Naive thymus-derived CD4-positive, alpha-beta T cell (primary cell): Measurements from ENCODE around the gene ZNHIT2. TPM values are rescaled to one million over a fixed set of nuclear protein-coding genes. Genes with fewer than 3 reads are reported as not detected.
A peak's percentile ranks its signal among the peaks of the same experiment; 100 is the strongest.

Experiments
- ATAC-seq: fragments of 150-1000 bp; cut with Tn5 transposase; 2 replicates; pipeline ENCODE4 v1.10.0; 2021; ENCODE audit warnings: mild to moderate bottlenecking, moderate library complexity
- CTCF ChIA-PET: fragments of 350-600 bp; sonication (Branson Sonifier 250); formaldehyde crosslinking; loops from one replicate; lab custom pipeline; 2021; ENCODE audit warnings: antibody characterized with exemption; lab: Charles Lee
- POLR2A ChIA-PET: fragments of 350-600 bp; sonication (Branson Sonifier 250); formaldehyde crosslinking; loops from one replicate; lab custom pipeline; 2021; ENCODE audit warnings: antibody characterized with exemption, inconsistent platforms; lab: Charles Lee
- DNase-seq, 9 donors: peaks; one replicate each; pipeline versions ENCODE4 v3.0.0 to v3.0.0-alpha.2; 2020 to 2022; ENCODE audit warnings: mixed read lengths in 1 of 9
- H3K27ac ChIP-seq: one replicate; pipeline ENCODE4 v1.7.0; 2013; ENCODE audit warnings: mild to moderate bottlenecking, low read depth, low read length, moderate library complexity
- H3K27me3 ChIP-seq, 2 donors: one replicate each; pipeline ENCODE4 v1.7.0; 2013; ENCODE audit warnings: low read length in 2 of 2, mild to moderate bottlenecking in 2 of 2, moderate library complexity in 2 of 2; ENCODE audit not compliant: control insufficient read depth in 2 of 2, insufficient read depth in 2 of 2
- H3K36me3 ChIP-seq, 3 experiments: 1 replicate in 2 of 3; 2 replicates in 1 of 3; pipeline ENCODE4 v1.7.0; 2013; ENCODE audit warnings: low read length in 3 of 3, mild to moderate bottlenecking in 3 of 3, moderate library complexity in 1 of 3; ENCODE audit not compliant: insufficient read depth in 3 of 3, control insufficient read depth in 2 of 3
- H3K4me1 ChIP-seq, 2 donors: one replicate each; pipeline ENCODE4 v1.7.0; 2013; ENCODE audit warnings: low read length in 2 of 2, mild to moderate bottlenecking in 2 of 2, moderate library complexity in 1 of 2; ENCODE audit not compliant: control insufficient read depth in 2 of 2, insufficient read depth in 2 of 2
- H3K4me3 ChIP-seq: 2 replicates; pipeline ENCODE4 v1.7.0; 2013; ENCODE audit warnings: mild to moderate bottlenecking, low read length
- H3K9me3 ChIP-seq, 3 experiments: 1 replicate in 2 of 3; 2 replicates in 1 of 3; pipeline ENCODE4 v1.7.0; 2013; ENCODE audit warnings: low read length in 3 of 3; ENCODE audit not compliant: control insufficient read depth in 2 of 3
- H3K27ac Mint-ChIP-seq, 9 donors: one replicate each; pipeline ENCODE4 v1.8.0; 2020 to 2022; ENCODE audit warnings: mixed read lengths in 9 of 9, mild to moderate bottlenecking in 8 of 9, moderate library complexity in 5 of 9, inconsistent platforms in 2 of 9
- H3K27me3 Mint-ChIP-seq, 5 donors: one replicate each; pipeline ENCODE4 v1.8.0; 2021 to 2022; ENCODE audit warnings: mixed read lengths in 5 of 5, mild to moderate bottlenecking in 1 of 5
- H3K36me3 Mint-ChIP-seq, 5 donors: one replicate each; pipeline ENCODE4 v1.8.0; 2020 to 2022; ENCODE audit warnings: mixed read lengths in 5 of 5, mild to moderate bottlenecking in 3 of 5, inconsistent platforms in 1 of 5
- H3K4me1 Mint-ChIP-seq, 7 donors: one replicate each; pipeline ENCODE4 v1.8.0; 2020 to 2022; ENCODE audit warnings: mixed read lengths in 7 of 7, mild to moderate bottlenecking in 3 of 7, inconsistent platforms in 1 of 7
- H3K4me3 Mint-ChIP-seq, 10 donors: one replicate each; pipeline ENCODE4 v1.8.0; 2020 to 2022; ENCODE audit warnings: mild to moderate bottlenecking in 10 of 10, mixed read lengths in 10 of 10, moderate library complexity in 6 of 10, inconsistent platforms in 2 of 10
- H3K9me3 Mint-ChIP-seq, 11 donors: one replicate each; pipeline ENCODE4 v1.8.0; 2020 to 2022; ENCODE audit warnings: mixed read lengths in 11 of 11, mild to moderate bottlenecking in 4 of 11, inconsistent platforms in 1 of 11, moderate library complexity in 1 of 11
- intact Hi-C, 2 donors: fragments of 100-400 bp; cut with micrococcal nuclease; formaldehyde crosslinking; loops; one replicate each; pipeline ENCODE4 v1.15.1; 2023
- polyA plus RNA-seq, 2 donors: library from polyadenylated mRNA; unstranded; fragments of 300-500 nt; fragmentation: Illumina TruSeq; gene quantifications; one replicate each; pipeline ENCODE4 v1.2.3, GENCODE V29; 2021
- total RNA-seq, 6 experiments: library from RNA in 5 of 6; stranded (reverse) in 5 of 6; gene quantifications; 1 replicate in 5 of 6; 2 replicates in 1 of 6; pipeline ENCODE4 v1.2.3 and lab custom pipeline; 2021 to 2026

ZNHIT2 gene
- total and polyA plus RNA-seq, 7 experiments from 2014 or later: 9.9 to 35.6 (median 14.3) TPM

GRCh38 chr11:65128182-65129145, 11.0 kb upstream of the ZNHIT2 start:
- Histone ChIP-seq H3K9me3 (no peaks in the 10 kb centered on the region), H3K27me3 (no peaks in the 10 kb centered on the region), H3K4me3 (no peak overlapping the region), H3K4me1 (peaks cover 0 to 8% of the 10 kb centered on the region in 2 donors), H3K27ac (no peak overlapping the region), H3K36me3 (peaks cover 13 to 91% (median 37%) of the 10 kb centered on the region in 3 experiments)
- ATAC-seq (no peak), DNase-seq (no peak)
- intact Hi-C loops: no loop called here
- peaks cover 13 to 27% (median 21%) of the 10 kb centered on the region in 7 donors for H3K4me1 Mint-ChIP-seq
- peak overlapping the region in 1 of 9 donors; percentile 49 for H3K27ac Mint-ChIP-seq
- H3K27me3 Mint-ChIP-seq: no peaks in the 10 kb centered on the region
- H3K36me3 Mint-ChIP-seq: peaks cover 4 to 33% (median 4%) of the 10 kb centered on the region in 5 donors
- H3K4me3 Mint-ChIP-seq: no peak overlapping the region
- POLR2A ChIA-PET: interaction anchor here (0.7 to 2.0 kb wide), 5 partner anchors 10 to 54 kb away, joined by 3 to 8 read pairs (median 4); partner anchors contain the start of genes CAPN1 and TM7SF2
- CTCF ChIA-PET: no interaction called here
- H3K9me3 Mint-ChIP-seq: peaks cover 0 to 3% (median 0%) of the 10 kb centered on the region in 11 donors

- no peak for ATAC-seq
- Histone ChIP-seq H3K27ac (no peak overlapping the region), H3K27me3 (no peaks in the 10 kb centered on the region), H3K36me3 (peaks cover 13 to 86% (median 37%) of the 10 kb centered on the region in 3 experiments), H3K4me3 (no peak overlapping the region), H3K4me1 (peaks cover 6 to 7% of the 10 kb centered on the region in 2 donors), H3K9me3 (no peaks in the 10 kb centered on the region)
- DNase-seq: no peak
- no peak overlapping the region for H3K4me3 Mint-ChIP-seq
- H3K27me3 Mint-ChIP-seq: no peaks in the 10 kb centered on the region
- ChIA-PET CTCF (no interaction called here), POLR2A (interaction anchor here (1.3 to 2.0 kb wide), 4 partner anchors 7 to 55 kb away, joined by 4 to 8 read pairs (median 4); partner anchors contain the start of genes CAPN1 and TM7SF2)
- intact Hi-C loops: no loop called here
- H3K36me3 Mint-ChIP-seq: peaks cover 4 to 33% (median 4%) of the 10 kb centered on the region in 5 donors
- peak overlapping the region in 1 of 9 donors; percentile 5 for H3K27ac Mint-ChIP-seq
- peaks cover 5 to 26% (median 18%) of the 10 kb centered on the region in 7 donors for H3K4me1 Mint-ChIP-seq
- H3K9me3 Mint-ChIP-seq: peaks cover 0 to 3% (median 0%) of the 10 kb centered on the region in 11 donors
These were observed 10.1 kb upstream of the ZNHIT2 start for GRCh38 chr11:65127473-65128181.

GRCh38 chr11:65126624-65127274, 9.2 kb upstream of the ZNHIT2 start:
- ChIA-PET POLR2A (interaction anchor here (1.3 to 1.7 kb wide), 3 partner anchors 8 to 372 kb away, joined by 3 to 5 read pairs (median 4); partner anchors contain the start of gene MALAT1), CTCF (no interaction called here)
- no peak overlapping the region for H3K4me3 ChIP-seq
- peaks cover 13 to 77% (median 34%) of the 10 kb centered on the region in 3 experiments for H3K36me3 ChIP-seq
- no peak overlapping the region for H3K27ac ChIP-seq
- no peaks in the 10 kb centered on the region for H3K9me3 ChIP-seq
- no peak overlapping the region for H3K4me3 Mint-ChIP-seq
- ATAC-seq (no peak), DNase-seq (no peak)
- peaks cover 8 to 32% (median 23%) of the 10 kb centered on the region in 7 donors for H3K4me1 Mint-ChIP-seq
- H3K27me3 Mint-ChIP-seq: no peaks in the 10 kb centered on the region
- H3K27ac Mint-ChIP-seq: peak overlapping the region in 2 of 9 donors; percentile 25 to 32
- peaks cover 4 to 39% (median 11%) of the 10 kb centered on the region in 5 donors for H3K36me3 Mint-ChIP-seq
- H3K4me1 ChIP-seq: peaks cover 6 to 7% of the 10 kb centered on the region in 2 donors
- no peaks in the 10 kb centered on the region for H3K27me3 ChIP-seq
- intact Hi-C loops: no loop called here
- peaks cover 0 to 3% (median 0%) of the 10 kb centered on the region in 11 donors for H3K9me3 Mint-ChIP-seq

GRCh38 chr11:65125197-65126056, 7.9 kb upstream of the ZNHIT2 start:
- intact Hi-C loops: no loop called here

GRCh38 chr11:65124480-65125196, 7.1 kb upstream of the ZNHIT2 start:
- Mint-ChIP-seq H3K4me3 (peak overlapping the region in 9 of 10 donors; percentile 10 to 70 (median 35)), H3K27me3 (no peaks in the 10 kb centered on the region), H3K36me3 (peaks cover 0 to 40% (median 24%) of the 10 kb centered on the region in 5 donors), H3K4me1 (peaks cover 12 to 46% (median 36%) of the 10 kb centered on the region in 7 donors), H3K9me3 (peaks cover 0 to 3% (median 0%) of the 10 kb centered on the region in 11 donors), H3K27ac (peak overlapping the region in 5 of 9 donors; percentile 10 to 78 (median 66))
- CTCF ChIA-PET: interaction anchor here (1.4 kb wide), 1 partner anchor 14 kb away, joined by 4 read pairs; no protein-coding TSS in a partner anchor
- Histone ChIP-seq H3K27me3 (no peaks in the 10 kb centered on the region), H3K4me1 (peaks cover 15 to 17% of the 10 kb centered on the region in 2 donors), H3K27ac (no peak overlapping the region), H3K9me3 (no peaks in the 10 kb centered on the region), H3K36me3 (peaks cover 26 to 72% (median 27%) of the 10 kb centered on the region in 3 experiments), H3K4me3 (no peak overlapping the region)
- intact Hi-C loops: no loop called here
- POLR2A ChIA-PET: interaction anchor here (0.5 to 9.9 kb wide), 5 partner anchors 9 to 83 kb away, joined by 3 to 237 read pairs (median 5); partner anchors contain the start of genes SYVN1 and TM7SF2
- DNase-seq: no peak
- no peak for ATAC-seq

More at GRCh38 chr11:65125197-65126056, 7.9 kb upstream of the ZNHIT2 start:
- H3K9me3 ChIP-seq: no peaks in the 10 kb centered on the region
- peaks cover 0 to 3% (median 0%) of the 10 kb centered on the region in 11 donors for H3K9me3 Mint-ChIP-seq
- ChIA-PET POLR2A (interaction anchor here (0.5 to 9.9 kb wide), 6 partner anchors 8 to 373 kb away, joined by 3 to 237 read pairs (median 4); partner anchors contain the start of genes MALAT1 and SYVN1), CTCF (interaction anchor here (1.4 kb wide), 1 partner anchor 15 kb away, joined by 4 read pairs; no protein-coding TSS in a partner anchor)
- no peak overlapping the region for H3K4me3 ChIP-seq
- H3K36me3 ChIP-seq: peaks cover 19 to 72% (median 27%) of the 10 kb centered on the region in 3 experiments
- DNase-seq (no peak), ATAC-seq (no peak)
- H3K4me1 ChIP-seq: peaks cover 15 to 17% of the 10 kb centered on the region in 2 donors
- no peak overlapping the region for H3K27ac ChIP-seq
- H3K4me1 Mint-ChIP-seq: peaks cover 10 to 38% (median 30%) of the 10 kb centered on the region in 7 donors
- H3K27me3 ChIP-seq: no peaks in the 10 kb centered on the region
- H3K4me3 Mint-ChIP-seq: no peak overlapping the region
- H3K27ac Mint-ChIP-seq: peak overlapping the region in 1 of 9 donors; percentile 60
- peaks cover 0 to 34% (median 18%) of the 10 kb centered on the region in 5 donors for H3K36me3 Mint-ChIP-seq
- no peaks in the 10 kb centered on the region for H3K27me3 Mint-ChIP-seq
